H1 (cell line): ENCODE data around the gene AMH. TPM values are rescaled to one million over a fixed set of nuclear protein-coding genes. Genes with fewer than 3 reads are reported as not detected.
A peak's percentile ranks its signal among the peaks of the same experiment; 100 is the strongest.

Source experiments
- CTCF ChIA-PET: fragments of 300-600 bp; sonication (Branson Sonifier 250); formaldehyde crosslinking; loops from one replicate; lab custom pipeline; 2021; ENCODE audit not compliant: partially characterized antibody; lab: Charles Lee
- POLR2A ChIA-PET: fragments of 300-600 bp; sonication (Branson Sonifier 250); formaldehyde crosslinking; loops from one replicate; lab custom pipeline; 2021; ENCODE audit warnings: inconsistent platforms; ENCODE audit not compliant: partially characterized antibody; lab: Charles Lee
- DNase-seq, 2 experiments: peaks; one replicate each; pipeline versions ENCODE4 v3.0.0 to v3.0.0-alpha.2; 2010 to 2022; ENCODE audit warnings: low spot score in 2 of 2, low read depth in 1 of 2, mixed read lengths in 1 of 2
- FAIRE-seq: peaks from 2 replicates; lab custom pipeline; 2011; peaks lifted over from hg19 to GRCh38; lab: Jason Lieb, UNC
- H2AFZ ChIP-seq: 2 replicates; pipeline ENCODE4 v1.8.1; 2012; ENCODE audit warnings: low read length, inconsistent platforms
- H2AK5ac ChIP-seq: 2 replicates; pipeline ENCODE4 v1.6.1; 2013; ENCODE audit warnings: low read depth, low read length
- H2BK120ac ChIP-seq: replicated peaks from 2 replicates; pipeline ENCODE3; 2013; ENCODE audit warnings: low read depth, low read length, inconsistent platforms
- H2BK12ac ChIP-seq: 2 replicates; pipeline ENCODE4 v1.6.1; 2013; ENCODE audit warnings: low read depth, low read length
- H2BK15ac ChIP-seq: 2 replicates; pipeline ENCODE4 v1.6.1; 2013; ENCODE audit warnings: low read length
- H2BK20ac ChIP-seq: 2 replicates; pipeline ENCODE4 v1.6.1; 2013; ENCODE audit warnings: low read length
- H2BK5ac ChIP-seq: 2 replicates; pipeline ENCODE4 v1.6.1; 2013; ENCODE audit warnings: low read depth, low read length
- H3K14ac ChIP-seq: 2 replicates; pipeline ENCODE4 v1.6.1; 2013; ENCODE audit warnings: inconsistent platforms; ENCODE audit not compliant: insufficient read length
- H3K18ac ChIP-seq: 2 replicates; pipeline ENCODE4 v1.6.1; 2013; ENCODE audit warnings: low read length; ENCODE audit errors: extremely low read depth
- H3K23ac ChIP-seq: 2 replicates; pipeline ENCODE4 v1.6.1; 2013; ENCODE audit warnings: inconsistent platforms; ENCODE audit not compliant: insufficient read length
- H3K23me2 ChIP-seq: 2 replicates; pipeline ENCODE4 v1.6.1; 2013; ENCODE audit warnings: low read depth, low read length
- H3K27ac ChIP-seq: 2 replicates; pipeline ENCODE4 v1.6.1; 2011; ENCODE audit warnings: low read depth, low read length, inconsistent platforms
- H3K27me3 ChIP-seq, 4 experiments: replicated peaks in 1 of 4; 1 replicate in 1 of 4; 2 replicates in 3 of 4; pipeline versions ENCODE4 v1.6.1 to v1.8.1; 2011 to 2013; ENCODE audit warnings: low read length in 3 of 4, mild to moderate bottlenecking in 3 of 4, inconsistent platforms in 2 of 4, mixed read lengths in 2 of 4, moderate library complexity in 1 of 4; ENCODE audit not compliant: control insufficient read depth in 3 of 4, insufficient read depth in 3 of 4; ENCODE audit errors: extremely low read depth in 1 of 4
- H3K36me3 ChIP-seq, 4 experiments: 2 replicates each; pipeline versions ENCODE4 v1.6.1 to v1.8.1; 2011 to 2013; ENCODE audit warnings: mild to moderate bottlenecking in 4 of 4, low read length in 3 of 4, moderate library complexity in 2 of 4, control low read depth in 1 of 4, inconsistent platforms in 1 of 4; ENCODE audit not compliant: insufficient read depth in 4 of 4, control insufficient read depth in 2 of 4
- H3K4ac ChIP-seq: replicated peaks from 2 replicates; pipeline ENCODE3; 2013; ENCODE audit warnings: low read length, low read depth, mixed read lengths, inconsistent platforms; ENCODE audit not compliant: insufficient read length
- H3K4me1 ChIP-seq, 4 experiments: replicated peaks in 1 of 4; 1 replicate in 1 of 4; 2 replicates in 3 of 4; pipeline versions ENCODE4 v1.6.1 to v1.8.1; 2011 to 2013; ENCODE audit warnings: low read length in 3 of 4, inconsistent platforms in 2 of 4, mixed read lengths in 1 of 4; ENCODE audit not compliant: insufficient read depth in 4 of 4, control insufficient read depth in 3 of 4
- H3K4me2 ChIP-seq, 2 experiments: 2 replicates each; pipeline versions ENCODE4 v1.6.1 to v1.8.1; 2011 to 2013; ENCODE audit warnings: low read depth in 2 of 2, low read length in 2 of 2, control low read depth in 1 of 2, inconsistent platforms in 1 of 2, mild to moderate bottlenecking in 1 of 2; ENCODE audit not compliant: insufficient read depth in 1 of 2
- H3K4me3 ChIP-seq, 4 experiments: fragments of 200-600, 300-600 bp in 1 of 4; sonication (generic), shearing (Covaris generic), sonication (Bioruptor Twin) in 1 of 4; 2 replicates each; pipeline versions ENCODE4 v1.5.1 to v1.8.1; 2011 to 2016; ENCODE audit warnings: low read length in 4 of 4, low read depth in 3 of 4, control low read depth in 2 of 4, inconsistent platforms in 2 of 4, mild to moderate bottlenecking in 2 of 4, mixed read lengths in 1 of 4, moderate library complexity in 1 of 4; ENCODE audit not compliant: insufficient read depth in 2 of 4; ENCODE audit errors: extremely low read depth in 1 of 4
- H3K56ac ChIP-seq: replicated peaks from 2 replicates; pipeline ENCODE3; 2013; ENCODE audit warnings: low read depth, mild to moderate bottlenecking, mixed read lengths, low read length, inconsistent platforms; ENCODE audit not compliant: insufficient read length
- H3K79me1 ChIP-seq: 2 replicates; pipeline ENCODE4 v1.6.1; 2013; ENCODE audit warnings: low read depth, low read length, control low read depth
- H3K79me2 ChIP-seq, 2 experiments: 2 replicates each; pipeline versions ENCODE4 v1.6.1 to v1.8.1; 2012 to 2013; ENCODE audit warnings: low read length in 2 of 2, mild to moderate bottlenecking in 2 of 2, inconsistent platforms in 1 of 2; ENCODE audit not compliant: insufficient read depth in 2 of 2, control insufficient read depth in 1 of 2
- H3K9ac ChIP-seq, 4 experiments: replicated peaks in 1 of 4; 1 replicate in 1 of 4; 2 replicates in 3 of 4; pipeline versions ENCODE4 v1.6.1 to v1.8.1; 2011 to 2013; ENCODE audit warnings: low read depth in 3 of 4, low read length in 3 of 4, control low read depth in 2 of 4, mild to moderate bottlenecking in 2 of 4, moderate library complexity in 2 of 4, inconsistent platforms in 1 of 4; ENCODE audit errors: extremely low read depth in 1 of 4
- H3K9me3 ChIP-seq, 2 experiments: 2 replicates each; pipeline versions ENCODE4 v1.6.1 to v1.8.1; 2012 to 2013; ENCODE audit warnings: mild to moderate bottlenecking in 2 of 2, moderate library complexity in 2 of 2, control low read depth in 1 of 2, inconsistent platforms in 1 of 2, low read depth in 1 of 2, low read length in 1 of 2, mixed read lengths in 1 of 2; ENCODE audit not compliant: insufficient read depth in 2 of 2
- H4K20me1 ChIP-seq, 2 experiments: replicated peaks in 1 of 2; 2 replicates each; pipeline versions ENCODE3 to v1.8.1; 2011 to 2013; ENCODE audit warnings: inconsistent platforms in 2 of 2, low read length in 2 of 2, mild to moderate bottlenecking in 1 of 2; ENCODE audit not compliant: insufficient read depth in 2 of 2, control insufficient read depth in 1 of 2
- H4K5ac ChIP-seq: 2 replicates; pipeline ENCODE4 v1.6.1; 2013; ENCODE audit warnings: low read length, low read depth, mixed read lengths, inconsistent platforms; ENCODE audit not compliant: insufficient read length
- H4K8ac ChIP-seq: 2 replicates; pipeline ENCODE4 v1.8.0; 2013; ENCODE audit warnings: mild to moderate bottlenecking, moderate library complexity, low read length, inconsistent platforms; ENCODE audit not compliant: insufficient read depth; ENCODE audit errors: extremely low read depth
- H4K91ac ChIP-seq: replicated peaks from 2 replicates; pipeline ENCODE3; 2013; ENCODE audit warnings: low read length, mixed read lengths, inconsistent platforms; ENCODE audit not compliant: insufficient read length
- EGR1 ChIP-seq: IDR thresholded peaks from 2 replicates; pipeline ENCODE4 v1.6.1; 2011; ENCODE audit warnings: low read depth, low read length, borderline replicate concordance
- KDM1A ChIP-seq: fragments of 200-600, 300-600 bp; sonication (generic); IDR thresholded peaks from 2 replicates; pipeline ENCODE4 v1.7.1; 2016; ENCODE audit warnings: mild to moderate bottlenecking, low read length, borderline replicate concordance
- KDM4A ChIP-seq: IDR thresholded peaks from one replicate; pipeline ENCODE4 v1.7.1; 2012; ENCODE audit warnings: low read depth, mild to moderate bottlenecking, moderate library complexity, low read length, inconsistent platforms; ENCODE audit not compliant: severe bottlenecking
- KDM5A ChIP-seq: fragments of 200-600 bp; IDR thresholded peaks from 2 replicates; pipeline ENCODE4 v1.7.1; 2012; ENCODE audit warnings: mild to moderate bottlenecking, low read length, inconsistent platforms, mixed read lengths
- YY1 ChIP-seq: IDR thresholded peaks from 2 replicates; pipeline ENCODE4 v1.6.1; 2011; ENCODE audit warnings: low read depth, mild to moderate bottlenecking, low read length
- WGBS, 2 experiments: shearing (Covaris generic) in 1 of 2; methylation state at CpG; one replicate each; pipeline versions ENCODE4 v1.1.6 to v1.1.7; 2013 to 2015; ENCODE audit warnings: low lambda C conversion rate in 2 of 2, mixed read lengths in 2 of 2, inconsistent platforms in 1 of 2, low coverage in 1 of 2, missing lambda C conversion rate in 1 of 2; ENCODE audit not compliant: insufficient replicate concordance in 2 of 2, insufficient coverage in 1 of 2, insufficient read length in 1 of 2; ENCODE audit errors: extremely low coverage in 1 of 2, missing lambda C conversion rate in 1 of 2; 5-methylcytosine and 5-hydroxymethylcytosine counted together
- polyA plus RNA-seq, 7 experiments: library from polyadenylated mRNA; depleted of rRNA in 3 of 7; stranded (reverse) in 5 of 7; unstranded in 2 of 7; fragments of >200 nt in 5 of 7; fragments of 200-250 nt in 2 of 7; gene quantifications; 1 replicate in 5 of 7; 2 replicates in 1 of 7; 4 replicates in 1 of 7; pipeline versions ENCODE4 v1.2.1 to v1.2.3, GENCODE V29; 2011 to 2013; ENCODE audit warnings: missing spikeins in 2 of 7, mixed read lengths in 2 of 7
- total RNA-seq: library from RNA; stranded (reverse); fragmentation: NEBNext Ultra II Directional; extraction: Animal tissue kit (Norgen Biotek cat#: 25700); gene quantifications from 2 replicates; pipeline ENCODE4 v1.2.1, GENCODE V29; 2021

AMH gene
- total and polyA plus RNA-seq, 2 of the 8 experiments (the other 6 are each of a cell fraction or from before 2014, with no cell fraction given): 10.5 to 15.4 TPM

GRCh38 chr19:2283835-2284507 is 34.8 kb downstream of the AMH start:
- Histone ChIP-seq H3K79me1 (no peaks in the 10 kb centered on the region), H3K56ac (no peak overlapping the region), H3K36me3 (no peaks in the 10 kb centered on the region), H3K14ac (no peak overlapping the region), H2BK15ac (no peak overlapping the region), H2BK120ac (no peak overlapping the region), H3K27me3 (peaks cover 4 to 40% (median 32%) of the 10 kb centered on the region in 4 experiments), H2BK12ac (no peak overlapping the region), H4K5ac (no peak overlapping the region), H3K4me3 (no peak overlapping the region), H2BK5ac (no peak overlapping the region), H3K79me2 (no peaks in the 10 kb centered on the region), H3K9me3 (no peaks in the 10 kb centered on the region), H4K20me1 (peaks cover 0 to 9% of the 10 kb centered on the region in 2 experiments), H3K4ac (no peak overlapping the region), H4K91ac (no peak overlapping the region), H3K4me2 (no peak overlapping the region), H2AFZ (no peak overlapping the region), H3K23me2 (peaks cover 5% of the 10 kb centered on the region; the same call in 1 of the 2 replicates), H3K23ac (no peak overlapping the region), H3K4me1 (peaks cover 0 to 5% (median 0%) of the 10 kb centered on the region in 4 experiments; a peak in 2 of 7 replicates), H3K27ac (no peak overlapping the region), H3K9ac (no peak overlapping the region), H2BK20ac (no peak overlapping the region), H3K18ac (no peak overlapping the region), H4K8ac (no peak overlapping the region), H2AK5ac (no peak overlapping the region)
- DNase-seq (no peak), FAIRE-seq (no peak)
- no peak for TF ChIP-seq YY1
- no peak for TF ChIP-seq KDM5A
- no peak for TF ChIP-seq EGR1
- TF ChIP-seq KDM1A: peak; percentile 50; the same call in 1 of the 2 replicates
- no peak for TF ChIP-seq KDM4A
- POLR2A ChIA-PET: interaction anchor here (1.0 to 1.3 kb wide), 3 partner anchors 7 to 21 kb away, joined by 3 to 5 read pairs (median 3); no protein-coding TSS in a partner anchor
- WGBS, 2 experiments: 97% methylated on average over 8 of the region's 8 CpGs; no CpG with 5 or more reads in 1 of the 2 experiments
- CTCF ChIA-PET: interaction anchor here (0.7 to 2.5 kb wide), 6 partner anchors 8 to 50 kb away, joined by 3 to 11 read pairs (median 4); no protein-coding TSS in a partner anchor
